CD14-positive monocyte (primary cell): ENCODE measurements around the gene ARHGAP18. TPM values are rescaled to one million over a fixed set of nuclear protein-coding genes. Genes with fewer than 3 reads are reported as not detected.

Experiments
- DNase-seq, 3 donors: peaks; one replicate each; pipeline ENCODE4 v3.0.0-alpha.2; 2011 to 2022
- H2AFZ ChIP-seq: 2 replicates; pipeline ENCODE4 v1.6.0; 2012; ENCODE audit warnings: mild to moderate bottlenecking, low read depth, low read length, inconsistent platforms; ENCODE audit not compliant: insufficient read depth, poor library complexity, severe bottlenecking
- H3K27ac ChIP-seq, 2 donors: 1 replicate in 1 of 2; 2 replicates in 1 of 2; pipeline ENCODE4 v1.5.1; 2012 to 2013; ENCODE audit warnings: low read length in 2 of 2, control low read depth in 1 of 2, inconsistent platforms in 1 of 2, low read depth in 1 of 2, mild to moderate bottlenecking in 1 of 2
- H3K27me3 ChIP-seq, 2 donors: one replicate each; pipeline versions ENCODE4 v1.6.0 to v1.6.1; 2011 to 2013; ENCODE audit warnings: low read length in 2 of 2; ENCODE audit not compliant: control insufficient read depth in 2 of 2, insufficient read depth in 2 of 2
- H3K36me3 ChIP-seq, 2 donors: replicated peaks in 1 of 2; 1 replicate in 1 of 2; 2 replicates in 1 of 2; pipeline versions ENCODE4 v1.5.1 to v1.6.1; 2012 to 2013; ENCODE audit warnings: low read length in 2 of 2, control low read depth in 1 of 2, inconsistent platforms in 1 of 2, mild to moderate bottlenecking in 1 of 2; ENCODE audit not compliant: insufficient read depth in 2 of 2, control insufficient read depth in 1 of 2
- H3K4me1 ChIP-seq, 2 donors: 1 replicate in 1 of 2; 2 replicates in 1 of 2; pipeline versions ENCODE4 v1.5.1 to v1.6.1; 2012 to 2013; ENCODE audit warnings: low read length in 2 of 2, control low read depth in 1 of 2, inconsistent platforms in 1 of 2, mild to moderate bottlenecking in 1 of 2, moderate library complexity in 1 of 2; ENCODE audit not compliant: insufficient read depth in 2 of 2, control insufficient read depth in 1 of 2
- H3K4me2 ChIP-seq: replicated peaks from 2 replicates; pipeline ENCODE3; 2012; ENCODE audit warnings: low read length, moderate library complexity, mild to moderate bottlenecking; ENCODE audit not compliant: poor library complexity, severe bottlenecking; ENCODE audit errors: extremely low read depth
- H3K4me3 ChIP-seq, 3 experiments: fragments of 200-600 bp in 1 of 3; sonication (generic) in 1 of 3; replicated peaks in 1 of 3; 1 replicate in 2 of 3; 2 replicates in 1 of 3; pipeline ENCODE4 v1.5.1; 2011 to 2013; ENCODE audit warnings: low read length in 3 of 3, mild to moderate bottlenecking in 3 of 3, control low read depth in 2 of 3, low read depth in 2 of 3, inconsistent platforms in 1 of 3, moderate library complexity in 1 of 3
- H3K79me2 ChIP-seq: 2 replicates; pipeline ENCODE4 v1.6.0; 2012; ENCODE audit warnings: mild to moderate bottlenecking, control low read depth, inconsistent platforms, low read length, moderate library complexity; ENCODE audit not compliant: insufficient read depth
- H3K9ac ChIP-seq: 2 replicates; pipeline ENCODE4 v1.6.0; 2017; ENCODE audit warnings: low read length, mild to moderate bottlenecking; ENCODE audit not compliant: insufficient read depth, poor library complexity, severe bottlenecking
- H3K9me3 ChIP-seq, 2 donors: replicated peaks in 1 of 2; 1 replicate in 1 of 2; 2 replicates in 1 of 2; pipeline versions ENCODE4 v1.5.1 to v1.6.1; 2012 to 2013; ENCODE audit warnings: low read length in 2 of 2, control low read depth in 1 of 2; ENCODE audit not compliant: control insufficient read depth in 1 of 2, insufficient read depth in 1 of 2
- H4K20me1 ChIP-seq: 2 replicates; pipeline ENCODE4 v1.6.0; 2012; ENCODE audit warnings: mild to moderate bottlenecking, low read length, control low read depth, moderate library complexity; ENCODE audit not compliant: insufficient read depth
- H3K27ac Mint-ChIP-seq, 7 donors: one replicate each; pipeline ENCODE4 v1.8.0; 2020; ENCODE audit warnings: mild to moderate bottlenecking in 7 of 7, mixed read lengths in 7 of 7, moderate library complexity in 6 of 7, inconsistent platforms in 2 of 7
- H3K27me3 Mint-ChIP-seq, 3 donors: one replicate each; pipeline ENCODE4 v1.8.0; 2021 to 2022; ENCODE audit warnings: low read depth in 3 of 3, mild to moderate bottlenecking in 3 of 3, mixed read lengths in 3 of 3, moderate library complexity in 3 of 3, inconsistent platforms in 1 of 3
- H3K36me3 Mint-ChIP-seq, 2 donors: one replicate each; pipeline ENCODE4 v1.8.0; 2020; ENCODE audit warnings: mixed read lengths in 2 of 2, inconsistent platforms in 1 of 2, mild to moderate bottlenecking in 1 of 2
- H3K4me1 Mint-ChIP-seq: one replicate; pipeline ENCODE4 v1.8.0; 2020; ENCODE audit warnings: mild to moderate bottlenecking, mixed read lengths
- H3K4me3 Mint-ChIP-seq, 2 donors: one replicate each; pipeline ENCODE4 v1.8.0; 2020; ENCODE audit warnings: mild to moderate bottlenecking in 2 of 2, mixed read lengths in 2 of 2, moderate library complexity in 1 of 2
- H3K9me3 Mint-ChIP-seq, 7 donors: one replicate each; pipeline ENCODE4 v1.8.0; 2020 to 2022; ENCODE audit warnings: mixed read lengths in 7 of 7, mild to moderate bottlenecking in 6 of 7, moderate library complexity in 6 of 7, inconsistent platforms in 2 of 7
- WGBS: methylation state at CpG from one replicate; pipeline ENCODE4 v1.1.5; 2013; ENCODE audit warnings: missing lambda C conversion rate; ENCODE audit not compliant: insufficient coverage; 5-methylcytosine and 5-hydroxymethylcytosine counted together
- intact Hi-C, 2 donors: fragments of 100-400 bp; cut with micrococcal nuclease; formaldehyde crosslinking; loops; one replicate each; pipeline versions ENCODE4 v1.15.0 to v1.15.1; 2023
- polyA plus RNA-seq, 3 donors: library from polyadenylated mRNA; depleted of rRNA in 1 of 3; unstranded in 2 of 3; stranded (reverse) in 1 of 3; fragments of 300-500 nt in 2 of 3; fragments of >200 nt in 1 of 3; fragmentation: Illumina TruSeq in 2 of 3; gene quantifications; 1 replicate in 2 of 3; 2 replicates in 1 of 3; pipeline ENCODE4 v1.2.3, GENCODE V29; 2012 to 2021
- TF ChIP-seq, protein P1 (sequence below): fragments of 200-600 bp; IDR thresholded peaks from one replicate; pipeline ENCODE4 v1.8.0; 2022; ENCODE audit warnings: antibody characterized with exemption, mild to moderate bottlenecking

ARHGAP18 gene
- polyA plus RNA-seq, 3 donors = 3.7 to 5.6 (median 3.8) TPM

DNA sequence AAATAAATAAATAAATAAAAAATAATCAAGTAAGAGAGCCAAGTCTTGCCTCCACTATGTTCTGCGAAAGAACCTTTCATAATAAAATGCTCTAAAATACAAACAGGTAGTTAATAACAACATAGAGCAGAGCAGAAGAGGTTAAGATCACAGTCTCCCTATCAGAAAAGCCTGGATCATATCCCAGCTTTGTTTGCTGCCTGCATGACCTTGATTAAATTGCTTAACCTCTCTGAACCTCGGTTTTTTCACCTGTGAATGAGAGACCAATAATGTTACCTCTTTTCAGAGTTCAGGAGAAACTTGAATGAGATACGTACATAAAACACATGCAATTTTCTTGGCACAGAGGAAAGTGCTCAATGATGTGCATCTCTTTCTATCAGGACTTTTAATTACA, 44.4 kb downstream of the ARHGAP18 start:
- H3K36me3 ChIP-seq = no peaks in the 10 kb centered on the region
- Mint-ChIP-seq H3K4me1 (no peaks in the 10 kb centered on the region), H3K9me3 (peaks cover 0 to 3% (median 0%) of the 10 kb centered on the region in 7 donors), H3K27ac (no peak overlapping the region), H3K36me3 (peaks cover 0 to 4% of the 10 kb centered on the region in 2 donors), H3K4me3 (no peak overlapping the region), H3K27me3 (peaks cover 0 to 3% (median 0%) of the 10 kb centered on the region in 3 donors)
- H3K9me3 ChIP-seq = no peaks in the 10 kb centered on the region
- no peak overlapping the region for H3K4me3 ChIP-seq
- no CpG with 5 or more reads among the region's 3 CpGs for WGBS
- H4K20me1 ChIP-seq = no peaks in the 10 kb centered on the region
- no peak overlapping the region for H3K9ac ChIP-seq
- no peak overlapping the region for H2AFZ ChIP-seq
- TF ChIP-seq, protein P1, sequence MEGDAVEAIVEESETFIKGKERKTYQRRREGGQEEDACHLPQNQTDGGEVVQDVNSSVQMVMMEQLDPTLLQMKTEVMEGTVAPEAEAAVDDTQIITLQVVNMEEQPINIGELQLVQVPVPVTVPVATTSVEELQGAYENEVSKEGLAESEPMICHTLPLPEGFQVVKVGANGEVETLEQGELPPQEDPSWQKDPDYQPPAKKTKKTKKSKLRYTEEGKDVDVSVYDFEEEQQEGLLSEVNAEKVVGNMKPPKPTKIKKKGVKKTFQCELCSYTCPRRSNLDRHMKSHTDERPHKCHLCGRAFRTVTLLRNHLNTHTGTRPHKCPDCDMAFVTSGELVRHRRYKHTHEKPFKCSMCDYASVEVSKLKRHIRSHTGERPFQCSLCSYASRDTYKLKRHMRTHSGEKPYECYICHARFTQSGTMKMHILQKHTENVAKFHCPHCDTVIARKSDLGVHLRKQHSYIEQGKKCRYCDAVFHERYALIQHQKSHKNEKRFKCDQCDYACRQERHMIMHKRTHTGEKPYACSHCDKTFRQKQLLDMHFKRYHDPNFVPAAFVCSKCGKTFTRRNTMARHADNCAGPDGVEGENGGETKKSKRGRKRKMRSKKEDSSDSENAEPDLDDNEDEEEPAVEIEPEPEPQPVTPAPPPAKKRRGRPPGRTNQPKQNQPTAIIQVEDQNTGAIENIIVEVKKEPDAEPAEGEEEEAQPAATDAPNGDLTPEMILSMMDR = no peak
- no peak overlapping the region for H3K27ac ChIP-seq
- intact Hi-C loops = loop anchor here in 1 of 2 donors (10.0 kb wide), 2 partner anchors 51 to 59 kb away; no protein-coding TSS in a partner anchor
- H3K4me1 ChIP-seq = no peaks in the 10 kb centered on the region
- no peak overlapping the region for H3K4me2 ChIP-seq
- H3K27me3 ChIP-seq = no peaks in the 10 kb centered on the region
- peaks cover 3% of the 10 kb centered on the region for H3K79me2 ChIP-seq
- no peak for DNase-seq

DNA sequence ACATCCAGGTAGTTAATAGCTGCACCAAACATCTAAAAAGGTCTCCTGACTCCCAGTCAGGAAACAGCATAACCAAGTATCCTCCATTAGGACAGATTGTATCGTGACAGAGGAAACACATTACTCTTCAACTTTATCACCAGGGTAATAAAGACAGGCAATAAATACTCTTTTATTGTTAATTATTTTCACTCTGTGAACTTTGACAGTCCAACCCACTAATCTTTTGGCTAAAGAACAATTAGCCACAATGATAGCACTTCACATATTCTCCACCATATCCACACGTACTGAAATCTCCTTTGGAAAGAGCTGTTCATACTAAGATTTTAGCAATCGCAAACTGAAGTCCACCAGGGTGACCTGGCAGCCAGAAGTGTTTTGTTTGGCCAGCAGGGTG, 46.4 kb downstream of the ARHGAP18 start:
- no peak overlapping the region for H3K27ac Mint-ChIP-seq
- no peaks in the 10 kb centered on the region for H3K36me3 ChIP-seq

More for the DNA sequence above, 46.4 kb downstream of the ARHGAP18 start:
- H3K27me3 Mint-ChIP-seq = peaks cover 0 to 3% (median 0%) of the 10 kb centered on the region in 3 donors
- no peaks in the 10 kb centered on the region for H3K9me3 ChIP-seq
- no peak overlapping the region for H3K4me3 ChIP-seq
- 50% methylated on average over 1 of the region's 3 CpGs for WGBS
- no peaks in the 10 kb centered on the region for H3K4me1 Mint-ChIP-seq
- H3K27ac ChIP-seq = no peak overlapping the region
- H3K79me2 ChIP-seq = peaks cover 3% of the 10 kb centered on the region
- no peaks in the 10 kb centered on the region for H3K27me3 ChIP-seq
- H3K4me1 ChIP-seq = no peaks in the 10 kb centered on the region
- no peak overlapping the region for H2AFZ ChIP-seq
- H3K36me3 Mint-ChIP-seq = peaks cover 6 to 7% of the 10 kb centered on the region in 2 donors
- TF ChIP-seq, protein P1 = no peak
- H3K9me3 Mint-ChIP-seq = no peaks in the 10 kb centered on the region
- no peak for DNase-seq
- no peak overlapping the region for H3K4me2 ChIP-seq
- no peak overlapping the region for H3K9ac ChIP-seq
- intact Hi-C loops = loop anchor here in 1 of 2 donors (10.0 kb wide), 2 partner anchors 49 to 61 kb away; no protein-coding TSS in a partner anchor
- H3K4me3 Mint-ChIP-seq = no peak overlapping the region
- H4K20me1 ChIP-seq = no peaks in the 10 kb centered on the region
